ENCODE results near the gene LRTM2.

The LRTM2 gene

GRCh38 chr12:1805441-1806081 is 14.8 kb upstream of the LRTM2 start:
- H3K27ac ChIP-seq: no peak overlapping the region
- no peak for TF ChIP-seq CTCF (conservative IDR thresholded peaks at IDR 0.05)

- H3K27ac ChIP-seq: no peak overlapping the region
- TF ChIP-seq CTCF (conservative IDR thresholded peaks at IDR 0.05): no peak
Measured at GRCh38 chr12:1806301-1807086, 13.9 kb upstream of the LRTM2 start.

GRCh38 chr12:1807087-1807860 is 13.1 kb upstream of the LRTM2 start:
- H3K27ac ChIP-seq: no peak overlapping the region
- TF ChIP-seq CTCF (conservative IDR thresholded peaks at IDR 0.05): no peak

GRCh38 chr12:1808036-1808797 is 12.1 kb upstream of the LRTM2 start:
- no peak overlapping the region for H3K27ac ChIP-seq
- TF ChIP-seq CTCF (conservative IDR thresholded peaks at IDR 0.05): no peak

GRCh38 chr12:1808798-1809480 is 11.4 kb upstream of the LRTM2 start:
- TF ChIP-seq CTCF (conservative IDR thresholded peaks at IDR 0.05): no peak
- no peak overlapping the region for H3K27ac ChIP-seq

- TF ChIP-seq CTCF (conservative IDR thresholded peaks at IDR 0.05): no peak
- H3K27ac ChIP-seq: no peak overlapping the region
Measured at GRCh38 chr12:1809591-1810190, 10.7 kb upstream of the LRTM2 start.

All from VCaP (cell line).